ENCODE results near the gene S1PR5. TPM values are rescaled to one million over a fixed set of nuclear protein-coding genes. Genes with fewer than 3 reads are reported as not detected.

The S1PR5 gene
- total RNA-seq, 1 experiment from 2014 or later, result 4.4 TPM

DNA sequence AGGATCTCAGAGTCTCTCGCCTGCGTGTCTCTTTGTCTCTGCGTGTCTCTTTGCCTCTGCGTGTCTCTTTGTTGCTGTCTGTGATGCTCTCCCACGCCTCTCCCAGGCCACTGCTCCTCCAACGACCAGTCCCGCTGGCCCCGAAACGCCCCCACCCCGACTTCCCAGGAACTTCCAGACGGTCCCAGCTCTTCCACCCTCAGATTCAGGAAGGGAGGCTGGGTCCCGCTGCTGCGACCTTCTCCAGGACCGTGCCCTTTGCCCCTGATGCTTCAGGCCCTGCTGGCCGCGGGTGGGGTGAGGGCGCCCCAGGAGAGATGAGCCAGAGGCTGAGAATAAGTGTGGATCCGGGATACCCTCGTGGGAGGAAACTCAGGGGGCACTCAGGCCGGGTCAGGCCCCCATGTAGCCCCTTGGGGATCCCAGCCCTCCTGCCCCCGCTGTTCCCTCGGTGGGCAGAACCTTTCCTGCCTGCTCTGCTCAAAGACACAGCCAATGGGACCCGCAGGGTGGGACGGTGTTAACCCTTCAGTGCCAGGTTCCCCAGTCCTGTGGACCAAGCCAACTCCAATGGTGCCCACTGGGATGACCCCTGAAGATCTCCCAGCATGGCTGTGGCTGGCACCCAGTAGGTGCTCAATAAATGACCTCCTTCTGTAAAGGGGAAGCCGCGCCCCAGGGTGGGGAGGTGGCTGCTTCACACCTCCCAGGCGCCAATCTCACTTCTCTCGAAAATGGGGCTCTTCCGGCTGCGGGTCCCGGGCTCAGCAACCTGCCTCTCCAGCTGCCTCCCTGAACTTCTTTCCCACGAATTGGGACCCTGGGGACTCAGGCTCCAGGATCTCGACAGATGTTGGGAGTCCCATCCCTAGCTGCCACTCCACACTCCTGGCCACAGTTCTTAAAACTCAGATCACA is 1.5 kb upstream of the S1PR5 start:
- no peaks in the 10 kb centered on the region for H4K20me1 ChIP-seq (ENCODE audit: insufficient read depth)
- DNase-seq (ENCODE audit: low read depth, low spot score) (no peak), ATAC-seq (no peak)
- CTCF ChIA-PET, result interaction anchor here (0.6 to 0.7 kb wide), 2 partner anchors 251 to 380 kb away, joined by 3 read pairs; no protein-coding TSS in a partner anchor
- peak overlapping the region; percentile 100 for H3K4me2 ChIP-seq (ENCODE audit: low read length)
- no TSS peak for BruUV-seq (replicated peaks)
- peaks cover 16 to 45% of the 10 kb centered on the region in 2 experiments; a peak in 3 of 4 replicates for H3K4me1 ChIP-seq (ENCODE audit: control insufficient read depth in 1 of 2, insufficient read depth in 2 of 2, low read length in 2 of 2)
- H3K27me3 ChIP-seq (ENCODE audit: insufficient read depth, low read length), result no peaks in the 10 kb centered on the region
- POLR2A ChIA-PET, result interaction anchor here (0.6 kb wide), 1 partner anchor 10 kb away, joined by 3 read pairs; no protein-coding TSS in a partner anchor
- H3K9ac ChIP-seq (ENCODE audit: low read length), result no peak overlapping the region
- RAD21 ChIA-PET (ENCODE audit: low non-redundant PET in 1 of 2, low total read pairs in 2 of 2, uncharacterized antibody in 2 of 2, unreplicated experiment in 2 of 2), result no interaction called here
- intact Hi-C loops (cut with micrococcal nuclease), result no loop called here
- H3K4me3 ChIP-seq (replicated peaks in 1 of 2; ENCODE audit: low read depth in 1 of 2, low read length in 2 of 2), result 0 out of 4 replicates have a peak overlapping the region, but pooled peaks of 1 of the 2 experiments have one; percentile 82
- no peaks in the 10 kb centered on the region for H3K9me2 ChIP-seq (ENCODE audit: insufficient read depth)
- H3K36me3 ChIP-seq (ENCODE audit: control insufficient read depth in 1 of 2, insufficient read depth in 2 of 2, low read length in 2 of 2), result no peaks in the 10 kb centered on the region
- H3K27ac ChIP-seq (ENCODE audit: low read depth, low read length), result no peak overlapping the region
- no peaks in the 10 kb centered on the region for H3K9me3 ChIP-seq (ENCODE audit: control insufficient read depth in 1 of 2, insufficient read depth in 1 of 2, low read depth in 1 of 2, low read length in 2 of 2)
- no peaks in the 10 kb centered on the region for H3K79me2 ChIP-seq (ENCODE audit: insufficient read depth, low read length)
- H2AFZ ChIP-seq (ENCODE audit: low read depth, low read length, poor library complexity, severe bottlenecking), result peak overlapping the region; percentile 87
- TF ChIP-seq SP1 (IDR thresholded peaks at IDR 0.05; ENCODE audit: low read depth) (no peak), MAX (IDR thresholded peaks at IDR 0.05) (no peak), FOSL1 (IDR thresholded peaks at IDR 0.05; ENCODE audit: low read depth) (no peak), ZNF274 (IDR thresholded peaks at IDR 0.05; ENCODE audit: low read depth, low read length) (no peak), JUND (IDR thresholded peaks at IDR 0.05) (no peak), YY1 (IDR thresholded peaks at IDR 0.05; ENCODE audit: extremely low read depth, insufficient replicate concordance, low read depth, low read length) (no peak), EGR1 (IDR thresholded peaks at IDR 0.05; ENCODE audit: low read depth) (no peak), POLR2AphosphoS5 (IDR thresholded peaks at IDR 0.05; ENCODE audit: low read depth, low read length) (no peak), SRF (IDR thresholded peaks at IDR 0.05; ENCODE audit: low read depth) (no peak), CEBPB (IDR thresholded peaks at IDR 0.05; ENCODE audit: low read depth) (no peak), ELF1 (IDR thresholded peaks at IDR 0.05; ENCODE audit: borderline replicate concordance, low read depth) (no peak), TCF7L2 (IDR thresholded peaks at IDR 0.05; ENCODE audit: borderline replicate concordance, extremely low read depth, insufficient read depth, insufficient read length) (no peak), CBX3 (IDR thresholded peaks at IDR 0.05; ENCODE audit: low read depth) (no peak), POLR2A (IDR thresholded peaks at IDR 0.05; ENCODE audit: borderline replicate concordance, extremely low read depth, insufficient read depth, insufficient read length) (no peak), RAD21 (IDR thresholded peaks at IDR 0.05; ENCODE audit: low read depth) (no peak), CTCF (IDR thresholded peaks at IDR 0.05 in 2 of 3, conservative IDR thresholded peaks at IDR 0.05 in 1 of 3; ENCODE audit: borderline replicate concordance in 1 of 3, insufficient read depth in 1 of 3, low read depth in 2 of 3, low read length in 2 of 3) (no peak), ATF3 (IDR thresholded peaks at IDR 0.05) (no peak)
- TF ChIP-seq, protein P1, sequence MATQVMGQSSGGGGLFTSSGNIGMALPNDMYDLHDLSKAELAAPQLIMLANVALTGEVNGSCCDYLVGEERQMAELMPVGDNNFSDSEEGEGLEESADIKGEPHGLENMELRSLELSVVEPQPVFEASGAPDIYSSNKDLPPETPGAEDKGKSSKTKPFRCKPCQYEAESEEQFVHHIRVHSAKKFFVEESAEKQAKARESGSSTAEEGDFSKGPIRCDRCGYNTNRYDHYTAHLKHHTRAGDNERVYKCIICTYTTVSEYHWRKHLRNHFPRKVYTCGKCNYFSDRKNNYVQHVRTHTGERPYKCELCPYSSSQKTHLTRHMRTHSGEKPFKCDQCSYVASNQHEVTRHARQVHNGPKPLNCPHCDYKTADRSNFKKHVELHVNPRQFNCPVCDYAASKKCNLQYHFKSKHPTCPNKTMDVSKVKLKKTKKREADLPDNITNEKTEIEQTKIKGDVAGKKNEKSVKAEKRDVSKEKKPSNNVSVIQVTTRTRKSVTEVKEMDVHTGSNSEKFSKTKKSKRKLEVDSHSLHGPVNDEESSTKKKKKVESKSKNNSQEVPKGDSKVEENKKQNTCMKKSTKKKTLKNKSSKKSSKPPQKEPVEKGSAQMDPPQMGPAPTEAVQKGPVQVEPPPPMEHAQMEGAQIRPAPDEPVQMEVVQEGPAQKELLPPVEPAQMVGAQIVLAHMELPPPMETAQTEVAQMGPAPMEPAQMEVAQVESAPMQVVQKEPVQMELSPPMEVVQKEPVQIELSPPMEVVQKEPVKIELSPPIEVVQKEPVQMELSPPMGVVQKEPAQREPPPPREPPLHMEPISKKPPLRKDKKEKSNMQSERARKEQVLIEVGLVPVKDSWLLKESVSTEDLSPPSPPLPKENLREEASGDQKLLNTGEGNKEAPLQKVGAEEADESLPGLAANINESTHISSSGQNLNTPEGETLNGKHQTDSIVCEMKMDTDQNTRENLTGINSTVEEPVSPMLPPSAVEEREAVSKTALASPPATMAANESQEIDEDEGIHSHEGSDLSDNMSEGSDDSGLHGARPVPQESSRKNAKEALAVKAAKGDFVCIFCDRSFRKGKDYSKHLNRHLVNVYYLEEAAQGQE (IDR thresholded peaks at IDR 0.05; ENCODE audit: low read depth), result no peak

All from HCT116 (cell line).